ENCODE results near the gene S100PBP. TPM values are rescaled to one million over a fixed set of nuclear protein-coding genes. Genes with fewer than 3 reads are reported as not detected.

S100PBP gene
- total RNA-seq, 1 experiment from 2014 or later, result 50.1 TPM

DNA sequence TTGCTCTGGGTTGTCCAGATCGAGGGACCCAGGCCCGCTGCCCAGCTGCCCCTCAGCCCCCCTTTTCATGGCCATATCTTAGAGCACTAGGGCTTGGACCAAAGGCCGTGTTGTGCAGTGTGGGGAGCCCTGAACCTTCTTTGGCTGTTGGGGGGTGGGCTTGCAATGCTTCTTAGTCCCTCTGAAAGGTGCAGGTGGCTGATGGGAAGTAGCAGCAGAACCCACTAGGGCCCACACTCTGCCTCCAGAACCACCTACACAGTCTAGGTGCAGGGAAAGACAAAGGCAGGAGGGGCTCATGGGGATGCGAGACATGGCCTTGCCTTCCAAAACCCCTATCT is 66.5 kb downstream of the S100PBP start:
- Histone ChIP-seq H2BK20ac (ENCODE audit: low read depth, low read length, poor library complexity, severe bottlenecking) (no peak overlapping the region), H3K4ac (ENCODE audit: low read depth, low read length) (no peak overlapping the region), H4K91ac (ENCODE audit: insufficient read length, low read depth, low read length) (no peak overlapping the region), H3K27me3 (ENCODE audit: insufficient read depth, low read length) (no peaks in the 10 kb centered on the region; the same call in 1 of the 2 replicates), H2AK5ac (ENCODE audit: insufficient read length, low read length) (no peak overlapping the region), H2BK5ac (ENCODE audit: insufficient read length, low read length) (no peak overlapping the region), H3K56ac (ENCODE audit: insufficient read length, low read depth, low read length) (no peak overlapping the region), H2BK120ac (ENCODE audit: low read depth, low read length, poor library complexity, severe bottlenecking) (no peak overlapping the region), H3K79me1 (ENCODE audit: insufficient read depth, low read depth, low read length, poor library complexity, severe bottlenecking) (no peaks in the 10 kb centered on the region), H3K23me2 (ENCODE audit: insufficient read length, low read depth, low read length, poor library complexity, severe bottlenecking) (no peaks in the 10 kb centered on the region), H3K27ac (ENCODE audit: insufficient read length, low read depth, low read length) (no peak overlapping the region), H4K20me1 (ENCODE audit: control insufficient read depth, insufficient read depth, insufficient read length) (no peaks in the 10 kb centered on the region), H3T11ph (ENCODE audit: low read length) (no peak overlapping the region), H4K5ac (ENCODE audit: insufficient read length, low read depth, low read length) (no peak overlapping the region), H3K79me2 (ENCODE audit: insufficient read depth, low read length) (no peaks in the 10 kb centered on the region), H3K4me2 (ENCODE audit: insufficient read depth, insufficient read length, low read length) (no peak overlapping the region), H2AFZ (ENCODE audit: low read length) (no peak overlapping the region), H3K9me3 (ENCODE audit: control insufficient read depth, low read depth, low read length) (no peaks in the 10 kb centered on the region), H2BK12ac (ENCODE audit: insufficient read length, low read depth, low read length) (no peak overlapping the region), H4K8ac (replicated peaks; ENCODE audit: insufficient read length, low read depth, low read length) (no peak overlapping the region), H3K9ac (ENCODE audit: extremely low read depth, insufficient read length, low read length) (no peak overlapping the region), H3K18ac (ENCODE audit: insufficient read length, low read depth, low read length) (no peak overlapping the region), H3K4me1 (ENCODE audit: insufficient read depth, low read length) (no peaks in the 10 kb centered on the region), H2BK15ac (ENCODE audit: low read depth, low read length) (no peak overlapping the region), H3K23ac (ENCODE audit: insufficient read length, low read depth, low read length) (no peak overlapping the region), H3K14ac (ENCODE audit: insufficient read depth, low read length) (no peak overlapping the region; the same call in 1 of the 2 replicates)
- H3K27me3 Mint-ChIP-seq (ENCODE audit: low read depth), result peaks cover 50% of the 10 kb centered on the region
- no peaks in the 10 kb centered on the region for H3K36me3 Mint-ChIP-seq (ENCODE audit: insufficient read depth in 1 of 3, low read depth in 3 of 3)
- no peak for DNase-seq
- no peak overlapping the region for H3K27ac Mint-ChIP-seq
- H3K9me3 Mint-ChIP-seq, result no peaks in the 10 kb centered on the region; a peak in 1 of 5 replicates
- TF ChIP-seq, protein P1, sequence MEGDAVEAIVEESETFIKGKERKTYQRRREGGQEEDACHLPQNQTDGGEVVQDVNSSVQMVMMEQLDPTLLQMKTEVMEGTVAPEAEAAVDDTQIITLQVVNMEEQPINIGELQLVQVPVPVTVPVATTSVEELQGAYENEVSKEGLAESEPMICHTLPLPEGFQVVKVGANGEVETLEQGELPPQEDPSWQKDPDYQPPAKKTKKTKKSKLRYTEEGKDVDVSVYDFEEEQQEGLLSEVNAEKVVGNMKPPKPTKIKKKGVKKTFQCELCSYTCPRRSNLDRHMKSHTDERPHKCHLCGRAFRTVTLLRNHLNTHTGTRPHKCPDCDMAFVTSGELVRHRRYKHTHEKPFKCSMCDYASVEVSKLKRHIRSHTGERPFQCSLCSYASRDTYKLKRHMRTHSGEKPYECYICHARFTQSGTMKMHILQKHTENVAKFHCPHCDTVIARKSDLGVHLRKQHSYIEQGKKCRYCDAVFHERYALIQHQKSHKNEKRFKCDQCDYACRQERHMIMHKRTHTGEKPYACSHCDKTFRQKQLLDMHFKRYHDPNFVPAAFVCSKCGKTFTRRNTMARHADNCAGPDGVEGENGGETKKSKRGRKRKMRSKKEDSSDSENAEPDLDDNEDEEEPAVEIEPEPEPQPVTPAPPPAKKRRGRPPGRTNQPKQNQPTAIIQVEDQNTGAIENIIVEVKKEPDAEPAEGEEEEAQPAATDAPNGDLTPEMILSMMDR (conservative IDR thresholded peaks at IDR 0.05), result no peak
- peaks cover 4 to 37% of the 10 kb centered on the region in 2 experiments; a peak in 3 of 4 replicates for H3K4me1 Mint-ChIP-seq
- WGBS (ENCODE audit: extremely low coverage, insufficient read length, low lambda C conversion rate), result no CpG with 5 or more reads among the region's 4 CpGs
- H3K4me3 Mint-ChIP-seq, result no peak overlapping the region
